H1 (cell line): Measurements from ENCODE around the gene DAPK1. TPM values are rescaled to one million over a fixed set of nuclear protein-coding genes. Genes with fewer than 3 reads are reported as not detected.
A peak's percentile ranks its signal among the peaks of the same experiment; 100 is the strongest.

Source experiments
- CTCF ChIA-PET: fragments of 300-600 bp; sonication (Branson Sonifier 250); formaldehyde crosslinking; loops from one replicate; lab custom pipeline; 2021; ENCODE audit not compliant: partially characterized antibody; lab: Charles Lee
- POLR2A ChIA-PET: fragments of 300-600 bp; sonication (Branson Sonifier 250); formaldehyde crosslinking; loops from one replicate; lab custom pipeline; 2021; ENCODE audit warnings: inconsistent platforms; ENCODE audit not compliant: partially characterized antibody; lab: Charles Lee
- DNase-seq, 2 experiments: peaks; one replicate each; pipeline versions ENCODE4 v3.0.0 to v3.0.0-alpha.2; 2010 to 2022; ENCODE audit warnings: low spot score in 2 of 2, low read depth in 1 of 2, mixed read lengths in 1 of 2
- FAIRE-seq: peaks from 2 replicates; lab custom pipeline; 2011; peaks lifted over from hg19 to GRCh38; lab: Jason Lieb, UNC
- H2AFZ ChIP-seq: 2 replicates; pipeline ENCODE4 v1.8.1; 2012; ENCODE audit warnings: low read length, inconsistent platforms
- H2AK5ac ChIP-seq: 2 replicates; pipeline ENCODE4 v1.6.1; 2013; ENCODE audit warnings: low read depth, low read length
- H2BK120ac ChIP-seq: replicated peaks from 2 replicates; pipeline ENCODE3; 2013; ENCODE audit warnings: low read depth, low read length, inconsistent platforms
- H2BK12ac ChIP-seq: 2 replicates; pipeline ENCODE4 v1.6.1; 2013; ENCODE audit warnings: low read depth, low read length
- H2BK15ac ChIP-seq: 2 replicates; pipeline ENCODE4 v1.6.1; 2013; ENCODE audit warnings: low read length
- H2BK20ac ChIP-seq: 2 replicates; pipeline ENCODE4 v1.6.1; 2013; ENCODE audit warnings: low read length
- H2BK5ac ChIP-seq: 2 replicates; pipeline ENCODE4 v1.6.1; 2013; ENCODE audit warnings: low read depth, low read length
- H3K14ac ChIP-seq: 2 replicates; pipeline ENCODE4 v1.6.1; 2013; ENCODE audit warnings: inconsistent platforms; ENCODE audit not compliant: insufficient read length
- H3K18ac ChIP-seq: 2 replicates; pipeline ENCODE4 v1.6.1; 2013; ENCODE audit warnings: low read length; ENCODE audit errors: extremely low read depth
- H3K23ac ChIP-seq: 2 replicates; pipeline ENCODE4 v1.6.1; 2013; ENCODE audit warnings: inconsistent platforms; ENCODE audit not compliant: insufficient read length
- H3K23me2 ChIP-seq: 2 replicates; pipeline ENCODE4 v1.6.1; 2013; ENCODE audit warnings: low read depth, low read length
- H3K27ac ChIP-seq: 2 replicates; pipeline ENCODE4 v1.6.1; 2011; ENCODE audit warnings: low read depth, low read length, inconsistent platforms
- H3K27me3 ChIP-seq, 4 experiments: replicated peaks in 1 of 4; 1 replicate in 1 of 4; 2 replicates in 3 of 4; pipeline versions ENCODE4 v1.6.1 to v1.8.1; 2011 to 2013; ENCODE audit warnings: low read length in 3 of 4, mild to moderate bottlenecking in 3 of 4, inconsistent platforms in 2 of 4, mixed read lengths in 2 of 4, moderate library complexity in 1 of 4; ENCODE audit not compliant: control insufficient read depth in 3 of 4, insufficient read depth in 3 of 4; ENCODE audit errors: extremely low read depth in 1 of 4
- H3K36me3 ChIP-seq, 4 experiments: 2 replicates each; pipeline versions ENCODE4 v1.6.1 to v1.8.1; 2011 to 2013; ENCODE audit warnings: mild to moderate bottlenecking in 4 of 4, low read length in 3 of 4, moderate library complexity in 2 of 4, control low read depth in 1 of 4, inconsistent platforms in 1 of 4; ENCODE audit not compliant: insufficient read depth in 4 of 4, control insufficient read depth in 2 of 4
- H3K4ac ChIP-seq: replicated peaks from 2 replicates; pipeline ENCODE3; 2013; ENCODE audit warnings: low read length, low read depth, mixed read lengths, inconsistent platforms; ENCODE audit not compliant: insufficient read length
- H3K4me1 ChIP-seq, 4 experiments: replicated peaks in 1 of 4; 1 replicate in 1 of 4; 2 replicates in 3 of 4; pipeline versions ENCODE4 v1.6.1 to v1.8.1; 2011 to 2013; ENCODE audit warnings: low read length in 3 of 4, inconsistent platforms in 2 of 4, mixed read lengths in 1 of 4; ENCODE audit not compliant: insufficient read depth in 4 of 4, control insufficient read depth in 3 of 4
- H3K4me2 ChIP-seq, 2 experiments: 2 replicates each; pipeline versions ENCODE4 v1.6.1 to v1.8.1; 2011 to 2013; ENCODE audit warnings: low read depth in 2 of 2, low read length in 2 of 2, control low read depth in 1 of 2, inconsistent platforms in 1 of 2, mild to moderate bottlenecking in 1 of 2; ENCODE audit not compliant: insufficient read depth in 1 of 2
- H3K4me3 ChIP-seq, 4 experiments: fragments of 200-600, 300-600 bp in 1 of 4; sonication (generic), shearing (Covaris generic), sonication (Bioruptor Twin) in 1 of 4; 2 replicates each; pipeline versions ENCODE4 v1.5.1 to v1.8.1; 2011 to 2016; ENCODE audit warnings: low read length in 4 of 4, low read depth in 3 of 4, control low read depth in 2 of 4, inconsistent platforms in 2 of 4, mild to moderate bottlenecking in 2 of 4, mixed read lengths in 1 of 4, moderate library complexity in 1 of 4; ENCODE audit not compliant: insufficient read depth in 2 of 4; ENCODE audit errors: extremely low read depth in 1 of 4
- H3K56ac ChIP-seq: replicated peaks from 2 replicates; pipeline ENCODE3; 2013; ENCODE audit warnings: low read depth, mild to moderate bottlenecking, mixed read lengths, low read length, inconsistent platforms; ENCODE audit not compliant: insufficient read length
- H3K79me1 ChIP-seq: 2 replicates; pipeline ENCODE4 v1.6.1; 2013; ENCODE audit warnings: low read depth, low read length, control low read depth
- H3K79me2 ChIP-seq, 2 experiments: 2 replicates each; pipeline versions ENCODE4 v1.6.1 to v1.8.1; 2012 to 2013; ENCODE audit warnings: low read length in 2 of 2, mild to moderate bottlenecking in 2 of 2, inconsistent platforms in 1 of 2; ENCODE audit not compliant: insufficient read depth in 2 of 2, control insufficient read depth in 1 of 2
- H3K9ac ChIP-seq, 4 experiments: replicated peaks in 1 of 4; 1 replicate in 1 of 4; 2 replicates in 3 of 4; pipeline versions ENCODE4 v1.6.1 to v1.8.1; 2011 to 2013; ENCODE audit warnings: low read depth in 3 of 4, low read length in 3 of 4, control low read depth in 2 of 4, mild to moderate bottlenecking in 2 of 4, moderate library complexity in 2 of 4, inconsistent platforms in 1 of 4; ENCODE audit errors: extremely low read depth in 1 of 4
- H3K9me3 ChIP-seq, 2 experiments: 2 replicates each; pipeline versions ENCODE4 v1.6.1 to v1.8.1; 2012 to 2013; ENCODE audit warnings: mild to moderate bottlenecking in 2 of 2, moderate library complexity in 2 of 2, control low read depth in 1 of 2, inconsistent platforms in 1 of 2, low read depth in 1 of 2, low read length in 1 of 2, mixed read lengths in 1 of 2; ENCODE audit not compliant: insufficient read depth in 2 of 2
- H4K20me1 ChIP-seq, 2 experiments: replicated peaks in 1 of 2; 2 replicates each; pipeline versions ENCODE3 to v1.8.1; 2011 to 2013; ENCODE audit warnings: inconsistent platforms in 2 of 2, low read length in 2 of 2, mild to moderate bottlenecking in 1 of 2; ENCODE audit not compliant: insufficient read depth in 2 of 2, control insufficient read depth in 1 of 2
- H4K5ac ChIP-seq: 2 replicates; pipeline ENCODE4 v1.6.1; 2013; ENCODE audit warnings: low read length, low read depth, mixed read lengths, inconsistent platforms; ENCODE audit not compliant: insufficient read length
- H4K8ac ChIP-seq: 2 replicates; pipeline ENCODE4 v1.8.0; 2013; ENCODE audit warnings: mild to moderate bottlenecking, moderate library complexity, low read length, inconsistent platforms; ENCODE audit not compliant: insufficient read depth; ENCODE audit errors: extremely low read depth
- H4K91ac ChIP-seq: replicated peaks from 2 replicates; pipeline ENCODE3; 2013; ENCODE audit warnings: low read length, mixed read lengths, inconsistent platforms; ENCODE audit not compliant: insufficient read length
- CEBPB ChIP-seq: IDR thresholded peaks from 2 replicates; pipeline ENCODE4 v1.6.1; 2012; ENCODE audit warnings: low read depth, low read length
- GABPA ChIP-seq: IDR thresholded peaks from 2 replicates; pipeline ENCODE4 v1.6.1; 2011; ENCODE audit warnings: mild to moderate bottlenecking, low read length, moderate library complexity, borderline replicate concordance; ENCODE audit not compliant: insufficient read depth
- GTF2F1 ChIP-seq: IDR thresholded peaks from 2 replicates; pipeline ENCODE4 v1.6.1; 2012; ENCODE audit warnings: low read depth, low read length, improper control_type of control experiment, borderline replicate concordance
- HDAC6 ChIP-seq: IDR thresholded peaks from one replicate; pipeline ENCODE4 v1.7.1; 2012; ENCODE audit warnings: low read depth, mild to moderate bottlenecking, inconsistent platforms, low read length, moderate library complexity
- JUN ChIP-seq: IDR thresholded peaks from 2 replicates; pipeline ENCODE4 v1.6.1; 2011; ENCODE audit warnings: low read depth, mild to moderate bottlenecking, improper control_type of control experiment, low read length
- JUND ChIP-seq: IDR thresholded peaks from 2 replicates; pipeline ENCODE4 v1.6.1; 2011; ENCODE audit warnings: mild to moderate bottlenecking, improper control_type of control experiment, low read length
- RXRA ChIP-seq: IDR thresholded peaks from 2 replicates; pipeline ENCODE4 v1.6.1; 2011; ENCODE audit warnings: low read depth, mild to moderate bottlenecking, low read length, moderate library complexity; ENCODE audit not compliant: insufficient read depth
- SAP30 ChIP-seq: fragments of 300-600 bp; sonication (generic); IDR thresholded peaks from 2 replicates; pipeline ENCODE4 v1.7.1; 2012; ENCODE audit warnings: low read length, moderate library complexity, mild to moderate bottlenecking, inconsistent platforms; ENCODE audit not compliant: insufficient read depth, insufficient replicate concordance
- SIRT6 ChIP-seq: IDR thresholded peaks from one replicate; pipeline ENCODE4 v1.7.1; 2012; ENCODE audit warnings: low read length, inconsistent platforms
- YY1 ChIP-seq: IDR thresholded peaks from 2 replicates; pipeline ENCODE4 v1.6.1; 2011; ENCODE audit warnings: low read depth, mild to moderate bottlenecking, low read length
- WGBS, 2 experiments: shearing (Covaris generic) in 1 of 2; methylation state at CpG; one replicate each; pipeline versions ENCODE4 v1.1.6 to v1.1.7; 2013 to 2015; ENCODE audit warnings: low lambda C conversion rate in 2 of 2, mixed read lengths in 2 of 2, inconsistent platforms in 1 of 2, low coverage in 1 of 2, missing lambda C conversion rate in 1 of 2; ENCODE audit not compliant: insufficient replicate concordance in 2 of 2, insufficient coverage in 1 of 2, insufficient read length in 1 of 2; ENCODE audit errors: extremely low coverage in 1 of 2, missing lambda C conversion rate in 1 of 2; 5-methylcytosine and 5-hydroxymethylcytosine counted together
- polyA plus RNA-seq, 7 experiments: library from polyadenylated mRNA; depleted of rRNA in 3 of 7; stranded (reverse) in 5 of 7; unstranded in 2 of 7; fragments of >200 nt in 5 of 7; fragments of 200-250 nt in 2 of 7; gene quantifications; 1 replicate in 5 of 7; 2 replicates in 1 of 7; 4 replicates in 1 of 7; pipeline versions ENCODE4 v1.2.1 to v1.2.3, GENCODE V29; 2011 to 2013; ENCODE audit warnings: missing spikeins in 2 of 7, mixed read lengths in 2 of 7
- total RNA-seq: library from RNA; stranded (reverse); fragmentation: NEBNext Ultra II Directional; extraction: Animal tissue kit (Norgen Biotek cat#: 25700); gene quantifications from 2 replicates; pipeline ENCODE4 v1.2.1, GENCODE V29; 2021
- TF ChIP-seq, protein P1 (sequence below): IDR thresholded peaks from 2 replicates; pipeline ENCODE4 v1.6.1; 2011; ENCODE audit warnings: low read length, improper control_type of control experiment

Gene DAPK1
- total and polyA plus RNA-seq, 2 of the 8 experiments (the other 6 are each of a cell fraction or from before 2014, with no cell fraction given), result 62.4 to 131 TPM

DNA sequence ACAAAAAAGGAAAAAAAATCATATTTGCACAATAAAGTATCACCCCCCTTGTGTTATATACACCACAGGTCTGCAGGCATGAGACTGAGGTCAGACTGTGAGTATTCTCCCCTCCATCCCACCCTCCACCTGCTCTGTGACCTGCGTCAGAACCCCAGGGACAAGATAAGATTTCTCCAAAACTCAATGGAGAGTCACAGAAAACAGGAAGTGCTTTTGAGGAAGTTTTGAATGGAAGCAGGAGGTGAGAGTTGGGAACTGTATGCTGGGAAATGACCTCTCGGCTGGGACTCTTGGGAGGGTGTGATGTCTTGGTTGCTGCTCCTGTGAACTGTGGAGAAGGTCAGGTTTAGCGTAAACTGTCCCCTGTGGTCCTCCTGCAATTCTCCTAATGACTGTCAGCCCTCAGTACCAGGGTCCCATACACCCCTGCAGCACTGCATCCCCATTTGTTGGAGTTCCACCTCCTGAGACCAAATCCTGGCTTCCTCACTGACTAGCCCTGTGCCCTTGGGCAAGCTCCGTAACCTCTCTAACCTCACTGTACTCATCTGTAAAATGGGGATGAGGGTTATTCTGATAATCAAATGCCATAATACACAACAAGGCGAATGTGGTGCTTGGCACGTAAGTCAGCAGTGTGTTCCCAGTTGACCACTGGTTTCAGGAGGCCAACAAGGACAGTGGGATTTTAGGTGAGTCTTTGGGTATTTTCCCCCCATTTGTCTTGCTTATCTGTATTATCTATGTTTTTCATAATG lies 221.4 kb downstream of the DAPK1 start:
- Histone ChIP-seq H3K27ac (no peak overlapping the region), H2BK12ac (no peak overlapping the region), H2AK5ac (no peak overlapping the region), H3K4me3 (no peak overlapping the region), H3K4me1 (no peaks in the 10 kb centered on the region), H3K79me1 (no peaks in the 10 kb centered on the region; the same call in 1 of the 2 replicates), H3K4ac (no peak overlapping the region), H3K9ac (no peak overlapping the region), H3K18ac (no peak overlapping the region), H3K79me2 (no peaks in the 10 kb centered on the region), H3K4me2 (no peak overlapping the region), H4K8ac (no peak overlapping the region), H4K20me1 (no peaks in the 10 kb centered on the region), H2BK5ac (no peak overlapping the region), H3K23ac (no peak overlapping the region), H3K36me3 (no peaks in the 10 kb centered on the region), H2BK15ac (no peak overlapping the region), H3K14ac (no peak overlapping the region), H2AFZ (no peak overlapping the region), H2BK120ac (no peak overlapping the region), H4K91ac (no peak overlapping the region), H3K27me3 (no peaks in the 10 kb centered on the region), H4K5ac (no peak overlapping the region), H3K56ac (no peak overlapping the region), H3K23me2 (no peaks in the 10 kb centered on the region), H2BK20ac (no peak overlapping the region), H3K9me3 (no peaks in the 10 kb centered on the region)
- ChIA-PET POLR2A (no interaction called here), CTCF (interaction anchor here (2.5 kb wide), 1 partner anchor 94 kb away, joined by 12 read pairs; no protein-coding TSS in a partner anchor)
- peak; percentile 7 for FAIRE-seq
- DNase-seq, result no peak
- no peak for TF ChIP-seq YY1
- TF ChIP-seq SAP30, result no peak
- no peak for TF ChIP-seq HDAC6
- no peak for TF ChIP-seq RXRA
- TF ChIP-seq, protein P1, sequence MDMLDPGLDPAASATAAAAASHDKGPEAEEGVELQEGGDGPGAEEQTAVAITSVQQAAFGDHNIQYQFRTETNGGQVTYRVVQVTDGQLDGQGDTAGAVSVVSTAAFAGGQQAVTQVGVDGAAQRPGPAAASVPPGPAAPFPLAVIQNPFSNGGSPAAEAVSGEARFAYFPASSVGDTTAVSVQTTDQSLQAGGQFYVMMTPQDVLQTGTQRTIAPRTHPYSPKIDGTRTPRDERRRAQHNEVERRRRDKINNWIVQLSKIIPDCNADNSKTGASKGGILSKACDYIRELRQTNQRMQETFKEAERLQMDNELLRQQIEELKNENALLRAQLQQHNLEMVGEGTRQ, result no peak
- no peak for TF ChIP-seq GTF2F1
- TF ChIP-seq CEBPB, result no peak
- TF ChIP-seq GABPA, result no peak
- no peak for TF ChIP-seq JUN
- no peak for TF ChIP-seq SIRT6
- no peak for TF ChIP-seq JUND
- WGBS, 2 experiments, result 85% methylated on average over 6 of the region's 6 CpGs; no CpG with 5 or more reads in 1 of the 2 experiments
